NCI-H345 treated with DMSO at 0.1 percent for 48 hours (cell line): Measurements from ENCODE around the gene PACRG.

Experiments
- DNase-seq: peaks from one replicate; lab custom pipeline; 2025; ENCODE audit not compliant: unreplicated experiment; lab: John Stamatoyannopoulos, UW

The PACRG gene

GRCh38 chr6:163343609-163344008 is 615.8 kb downstream of the PACRG start:
- no peak for DNase-seq

- DNase-seq = no peak
Observed at GRCh38 chr6:163344411-163344810, 616.6 kb downstream of the PACRG start.

GRCh38 chr6:163345931-163346330 is 618.2 kb downstream of the PACRG start:
- DNase-seq = no peak

- no peak for DNase-seq
Observed at GRCh38 chr6:163346497-163346961, 618.8 kb downstream of the PACRG start.

- DNase-seq = no peak
Observed at GRCh38 chr6:163347021-163347446, 619.3 kb downstream of the PACRG start.

GRCh38 chr6:163348789-163349680 is 621.3 kb downstream of the PACRG start:
- DNase-seq = no peak

GRCh38 chr6:163349696-163350095 is 621.9 kb downstream of the PACRG start:
- DNase-seq = no peak

- DNase-seq = no peak
Observed at GRCh38 chr6:163351013-163351412, 623.2 kb downstream of the PACRG start.

- no peak for DNase-seq
Observed at GRCh38 chr6:163352011-163352685, 624.4 kb downstream of the PACRG start.

GRCh38 chr6:163352966-163353365 is 625.2 kb downstream of the PACRG start:
- no peak for DNase-seq

GRCh38 chr6:163354085-163354484 is 626.3 kb downstream of the PACRG start:
- DNase-seq = no peak

- DNase-seq = no peak
Observed at GRCh38 chr6:163354761-163355425, 627.1 kb downstream of the PACRG start.

GRCh38 chr6:163355426-163355991 is 627.7 kb downstream of the PACRG start:
- no peak for DNase-seq

- no peak for DNase-seq
Observed at GRCh38 chr6:163356324-163356723, 628.5 kb downstream of the PACRG start.

- DNase-seq = no peak
Observed at GRCh38 chr6:163356743-163357142, 629.0 kb downstream of the PACRG start.

GRCh38 chr6:163364641-163365040 is 636.9 kb downstream of the PACRG start:
- no peak for DNase-seq
